Measurements from ENCODE around the gene SURF1. TPM values are rescaled to one million over a fixed set of nuclear protein-coding genes. Genes with fewer than 3 reads are reported as not detected.

Gene SURF1
- total and polyA plus RNA-seq, 9 of the 15 experiments (the other 6 are each of a cell fraction or from before 2014, with no cell fraction given): 16.1 to 31.3 (median 20.9) TPM

DNA sequence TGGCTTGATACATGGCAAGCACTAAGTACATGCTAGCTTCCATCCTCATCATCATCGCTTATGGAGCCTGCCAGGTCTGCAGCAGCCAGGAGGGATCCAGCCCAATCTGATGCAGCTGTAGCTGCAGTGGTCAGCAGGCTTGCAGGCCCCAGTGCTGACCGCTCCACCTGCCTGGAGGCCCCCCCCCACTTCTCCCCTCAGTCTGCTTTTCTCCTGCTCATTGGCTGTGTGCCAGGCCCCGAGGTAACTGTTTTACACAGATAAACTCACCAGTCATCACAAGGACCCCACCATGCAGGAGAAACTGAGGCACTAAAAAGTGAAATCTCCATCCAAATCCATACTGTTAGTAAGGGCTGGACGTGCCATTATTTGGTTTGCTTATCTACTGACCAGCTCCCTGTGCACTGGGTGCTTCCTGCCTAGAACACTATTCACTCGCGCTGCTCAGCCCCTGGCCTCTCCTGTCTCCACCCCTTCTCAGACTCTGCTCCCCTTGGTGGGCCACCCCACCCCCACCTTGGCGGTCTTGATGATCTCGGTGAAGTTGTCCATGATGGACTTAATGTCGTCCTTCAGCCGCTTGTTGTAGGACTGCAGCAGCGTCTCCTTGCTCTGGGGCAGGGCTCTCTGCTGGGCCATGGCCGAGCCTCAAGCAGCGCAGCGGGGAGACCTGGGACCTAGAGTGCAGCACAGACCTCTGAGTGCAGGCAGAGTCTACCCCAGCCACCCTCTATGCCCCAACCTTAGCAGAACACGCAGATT is 10.1 kb downstream of the SURF1 start:
- Histone ChIP-seq H3K27ac (ENCODE audit: extremely low read depth, low read depth, low read length) (no peak overlapping the region; the same call in 2 of the 3 replicates), H3K9ac (ENCODE audit: insufficient read depth in 1 of 2, low read depth in 2 of 2, low read length in 2 of 2) (peak overlapping the region; percentile 100), H3K27me3 (ENCODE audit: control insufficient read depth in 2 of 2, insufficient read depth in 2 of 2, low read length in 2 of 2) (no peaks in the 10 kb centered on the region), H2AFZ (ENCODE audit: low read depth, low read length) (no peak overlapping the region), H3K4me3 (peak overlapping the region; percentile 100), H3K4me2 (ENCODE audit: insufficient read depth, low read length) (peak overlapping the region; percentile 93), H4K20me1 (replicated peaks; ENCODE audit: control insufficient read depth, insufficient read depth, low read length) (peaks cover 17% of the 10 kb centered on the region), H3K4me1 (replicated peaks in 1 of 2; ENCODE audit: control insufficient read depth in 2 of 2, insufficient read depth in 2 of 2, low read length in 2 of 2) (peaks cover 16 to 43% of the 10 kb centered on the region in 2 experiments; a peak in 4 of 5 replicates), H3K9me1 (ENCODE audit: control insufficient read depth, insufficient read depth, low read length) (peaks cover 3% of the 10 kb centered on the region), H3K36me3 (ENCODE audit: control insufficient read depth, insufficient read depth, low read length) (peaks cover 77% of the 10 kb centered on the region), H3K79me2 (ENCODE audit: control insufficient read depth, insufficient read depth, low read length) (peaks cover 57% of the 10 kb centered on the region), H3K9me3 (replicated peaks; ENCODE audit: control insufficient read depth, insufficient read depth, low read depth, low read length) (no peaks in the 10 kb centered on the region)
- intact Hi-C loops (cut with micrococcal nuclease): no loop called here
- CTCF ChIA-PET (ENCODE audit: low intra/inter-chr PET ratio): no interaction called here
- 29% methylated on average over 15 of the region's 15 CpGs for WGBS (ENCODE audit: insufficient coverage, low coverage, missing lambda C conversion rate)
- in situ Hi-C loops (cut with MboI): no loop called here
- POLR2A ChIA-PET: interaction anchor here (0.6 to 3.3 kb wide), 12 partner anchors 11 to 478 kb away, joined by 3 to 31 read pairs (median 3); partner anchors contain the start of gene RALGDS
- BruUV-seq (replicated peaks): TSS peak; percentile 55
- FAIRE-seq (no peak), DNase-seq (ENCODE audit: extremely low read depth in 1 of 4, low spot score in 3 of 4) (peak in 1 of 4 experiments; percentile 31), ATAC-seq (no peak; the same call in 2 of the 3 replicates)
- TF ChIP-seq XRCC5 (IDR thresholded peaks at IDR 0.05; ENCODE audit: low read depth, low read length): 0 out of 2 replicates have a peak, but pooled peaks have one; percentile 3
- no peak for TF ChIP-seq TEAD2 (tag; IDR thresholded peaks at IDR 0.05)
- TF ChIP-seq, protein P1, sequence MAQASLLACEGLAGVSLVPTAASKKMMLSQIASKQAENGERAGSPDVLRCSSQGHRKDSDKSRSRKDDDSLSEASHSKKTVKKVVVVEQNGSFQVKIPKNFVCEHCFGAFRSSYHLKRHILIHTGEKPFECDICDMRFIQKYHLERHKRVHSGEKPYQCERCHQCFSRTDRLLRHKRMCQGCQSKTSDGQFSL (CRISPR knock-in tag; IDR thresholded peaks at IDR 0.05): no peak
- TF ChIP-seq, protein P1 (tag; IDR thresholded peaks at IDR 0.05): peak in 1 of 2 experiments; percentile 37; a peak in 1 of 4 replicates
- peak; percentile 92 for TF ChIP-seq NFIC (IDR thresholded peaks at IDR 0.05)
- TF ChIP-seq, protein P2, sequence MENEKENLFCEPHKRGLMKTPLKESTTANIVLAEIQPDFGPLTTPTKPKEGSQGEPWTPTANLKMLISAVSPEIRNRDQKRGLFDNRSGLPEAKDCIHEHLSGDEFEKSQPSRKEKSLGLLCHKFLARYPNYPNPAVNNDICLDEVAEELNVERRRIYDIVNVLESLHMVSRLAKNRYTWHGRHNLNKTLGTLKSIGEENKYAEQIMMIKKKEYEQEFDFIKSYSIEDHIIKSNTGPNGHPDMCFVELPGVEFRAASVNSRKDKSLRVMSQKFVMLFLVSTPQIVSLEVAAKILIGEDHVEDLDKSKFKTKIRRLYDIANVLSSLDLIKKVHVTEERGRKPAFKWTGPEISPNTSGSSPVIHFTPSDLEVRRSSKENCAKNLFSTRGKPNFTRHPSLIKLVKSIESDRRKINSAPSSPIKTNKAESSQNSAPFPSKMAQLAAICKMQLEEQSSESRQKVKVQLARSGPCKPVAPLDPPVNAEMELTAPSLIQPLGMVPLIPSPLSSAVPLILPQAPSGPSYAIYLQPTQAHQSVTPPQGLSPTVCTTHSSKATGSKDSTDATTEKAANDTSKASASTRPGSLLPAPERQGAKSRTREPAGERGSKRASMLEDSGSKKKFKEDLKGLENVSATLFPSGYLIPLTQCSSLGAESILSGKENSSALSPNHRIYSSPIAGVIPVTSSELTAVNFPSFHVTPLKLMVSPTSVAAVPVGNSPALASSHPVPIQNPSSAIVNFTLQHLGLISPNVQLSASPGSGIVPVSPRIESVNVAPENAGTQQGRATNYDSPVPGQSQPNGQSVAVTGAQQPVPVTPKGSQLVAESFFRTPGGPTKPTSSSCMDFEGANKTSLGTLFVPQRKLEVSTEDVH (IDR thresholded peaks at IDR 0.05; ENCODE audit: low read depth, partially characterized antibody): no peak
